Kidney (tissue), 14 donors: ENCODE results near the gene GRAMD4. TPM values are rescaled to one million over a fixed set of nuclear protein-coding genes. Genes with fewer than 3 reads are reported as not detected.

ENCODE experiments used
- DNase-seq, 5 donors: peaks; one replicate each; pipeline ENCODE4 v3.0.0-alpha.2; 2013 to 2020
- FAIRE-seq: peaks from 2 replicates; lab custom pipeline; 2012; peaks lifted over from hg19 to GRCh38; lab: Jason Lieb, UNC
- H3K27ac ChIP-seq, 2 donors: one replicate each; pipeline ENCODE4 v1.7.0; 2013; ENCODE audit warnings: low read depth in 2 of 2, low read length in 2 of 2, inconsistent platforms in 1 of 2
- H3K27me3 ChIP-seq: one replicate; pipeline ENCODE4 v1.7.1; 2013; ENCODE audit warnings: low read length, inconsistent platforms; ENCODE audit not compliant: control insufficient read depth, insufficient read depth
- H3K36me3 ChIP-seq, 3 donors: one replicate each; pipeline versions ENCODE4 v1.7.0 to v1.7.1; 2013; ENCODE audit warnings: low read length in 3 of 3, control low read depth in 1 of 3, inconsistent platforms in 1 of 3; ENCODE audit not compliant: insufficient read depth in 3 of 3, control insufficient read depth in 2 of 3
- H3K4me1 ChIP-seq, 3 donors: one replicate each; pipeline versions ENCODE4 v1.7.0 to v1.7.1; 2013; ENCODE audit warnings: low read length in 3 of 3, inconsistent platforms in 1 of 3, low read depth in 1 of 3; ENCODE audit not compliant: control insufficient read depth in 2 of 3, insufficient read depth in 2 of 3
- H3K4me3 ChIP-seq, 3 donors: one replicate each; pipeline versions ENCODE4 v1.7.0 to v1.8.1; 2013; ENCODE audit warnings: low read length in 3 of 3, control low read depth in 1 of 3, inconsistent platforms in 1 of 3
- H3K9ac ChIP-seq, 3 donors: one replicate each; pipeline versions ENCODE4 v1.7.0 to v1.7.1; 2013; ENCODE audit warnings: low read length in 3 of 3, control low read depth in 1 of 3, inconsistent platforms in 1 of 3
- H3K9me3 ChIP-seq, 3 donors: one replicate each; pipeline versions ENCODE4 v1.7.0 to v1.7.1; 2013; ENCODE audit warnings: low read length in 3 of 3, control low read depth in 1 of 3, inconsistent platforms in 1 of 3; ENCODE audit not compliant: control insufficient read depth in 2 of 3, insufficient read depth in 1 of 3
- intact Hi-C: fragments of 100-400 bp; cut with DNase I; formaldehyde crosslinking; loops from one replicate; pipeline ENCODE4 v1.11.1; 2022
- polyA plus RNA-seq: library from polyadenylated mRNA; stranded (reverse); fragments of 350-450 nt; fragmentation: Illumina TruSeq; extraction: RNeasy Lipid Tissue Mini Kit (QIAGEN cat#74804); gene quantifications from one replicate; pipeline ENCODE4 v1.2.3, GENCODE V29; 2014; ENCODE audit warnings: low read depth, low replicate concordance; ENCODE audit not compliant: insufficient read depth
- total RNA-seq: library from RNA; stranded (reverse); fragmentation: NEBNext Ultra II Directional; extraction: Animal tissue kit (Norgen Biotek cat#: 25700); gene quantifications from one replicate; pipeline ENCODE4 v1.2.1, GENCODE V29; 2021
- TF ChIP-seq, protein P1 (sequence below): IDR thresholded peaks from 3 replicates; pipeline ENCODE4 v1.5.1; 2012; ENCODE audit warnings: mild to moderate bottlenecking, moderate library complexity, borderline replicate concordance; ENCODE audit not compliant: insufficient read depth; ENCODE audit errors: extremely low read depth
- donor health status: control.
- donor health status: control.
- donor health status: control.
- donor health status: control.
- donor health status: control.
- donor health status: DM: yes; HTN: yes; CAD: no.
- donor health status: Normal renal cell carcinoma (clear cell type).

GRAMD4 gene
- total and polyA plus RNA-seq, 2 donors from 2014 or later, result 12.1 to 58.2 TPM

DNA sequence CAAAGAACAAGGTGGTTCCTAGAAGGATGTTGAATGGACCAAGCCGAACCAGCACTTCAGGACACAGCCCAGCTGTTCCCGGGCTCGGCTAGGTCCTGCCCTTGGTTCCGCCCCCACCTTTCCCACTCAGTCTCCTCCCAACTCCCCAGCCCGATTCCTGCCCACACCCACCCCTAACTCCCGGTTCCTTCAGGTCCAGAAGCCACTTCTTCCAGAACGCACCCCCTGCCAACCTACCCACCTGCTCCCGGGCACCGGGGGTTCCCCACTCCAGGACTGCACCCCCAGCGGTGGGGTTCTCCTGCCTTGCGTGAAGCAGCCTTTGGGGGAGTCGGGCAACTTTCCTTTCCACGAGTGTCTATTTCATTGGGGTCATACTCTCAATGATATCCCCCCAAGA is 87.1 kb downstream of the GRAMD4 start:
- no peak for DNase-seq
- Histone ChIP-seq H3K9me3 (no peaks in the 10 kb centered on the region), H3K9ac (no peak overlapping the region), H3K4me3 (no peak overlapping the region), H3K27me3 (no peaks in the 10 kb centered on the region), H3K4me1 (no peaks in the 10 kb centered on the region), H3K36me3 (peaks cover 3 to 53% (median 44%) of the 10 kb centered on the region in 3 donors), H3K27ac (no peak overlapping the region)
- no peak for FAIRE-seq
- intact Hi-C loops, result no loop called here
- TF ChIP-seq, protein P1, sequence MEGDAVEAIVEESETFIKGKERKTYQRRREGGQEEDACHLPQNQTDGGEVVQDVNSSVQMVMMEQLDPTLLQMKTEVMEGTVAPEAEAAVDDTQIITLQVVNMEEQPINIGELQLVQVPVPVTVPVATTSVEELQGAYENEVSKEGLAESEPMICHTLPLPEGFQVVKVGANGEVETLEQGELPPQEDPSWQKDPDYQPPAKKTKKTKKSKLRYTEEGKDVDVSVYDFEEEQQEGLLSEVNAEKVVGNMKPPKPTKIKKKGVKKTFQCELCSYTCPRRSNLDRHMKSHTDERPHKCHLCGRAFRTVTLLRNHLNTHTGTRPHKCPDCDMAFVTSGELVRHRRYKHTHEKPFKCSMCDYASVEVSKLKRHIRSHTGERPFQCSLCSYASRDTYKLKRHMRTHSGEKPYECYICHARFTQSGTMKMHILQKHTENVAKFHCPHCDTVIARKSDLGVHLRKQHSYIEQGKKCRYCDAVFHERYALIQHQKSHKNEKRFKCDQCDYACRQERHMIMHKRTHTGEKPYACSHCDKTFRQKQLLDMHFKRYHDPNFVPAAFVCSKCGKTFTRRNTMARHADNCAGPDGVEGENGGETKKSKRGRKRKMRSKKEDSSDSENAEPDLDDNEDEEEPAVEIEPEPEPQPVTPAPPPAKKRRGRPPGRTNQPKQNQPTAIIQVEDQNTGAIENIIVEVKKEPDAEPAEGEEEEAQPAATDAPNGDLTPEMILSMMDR, result no peak

- Histone ChIP-seq H3K36me3 (peaks cover 3 to 46% (median 44%) of the 10 kb centered on the region in 3 donors), H3K4me1 (no peaks in the 10 kb centered on the region), H3K27me3 (no peaks in the 10 kb centered on the region), H3K9ac (no peak overlapping the region), H3K4me3 (no peak overlapping the region), H3K9me3 (no peaks in the 10 kb centered on the region), H3K27ac (no peak overlapping the region)
- intact Hi-C loops, result no loop called here
- TF ChIP-seq, protein P1, result no peak
- DNase-seq, result no peak
- FAIRE-seq, result no peak
Measured at GRCh38 chr22:46707827-46708570, 87.8 kb downstream of the GRAMD4 start.

- H3K36me3 ChIP-seq, result peaks cover 3 to 45% (median 41%) of the 10 kb centered on the region in 3 donors
- H3K4me3 ChIP-seq, result no peak overlapping the region
- no peaks in the 10 kb centered on the region for H3K27me3 ChIP-seq
- no peak overlapping the region for H3K27ac ChIP-seq
- no peaks in the 10 kb centered on the region for H3K4me1 ChIP-seq
- TF ChIP-seq, protein P1, result no peak
- no peak for DNase-seq
- H3K9ac ChIP-seq, result no peak overlapping the region
- H3K9me3 ChIP-seq, result no peaks in the 10 kb centered on the region
- intact Hi-C loops, result no loop called here
- FAIRE-seq, result no peak
Measured at GRCh38 chr22:46708766-46709330, 88.7 kb downstream of the GRAMD4 start.
